HCT116 (cell line): ENCODE data around the gene ERBB3. TPM values are rescaled to one million over a fixed set of nuclear protein-coding genes. Genes with fewer than 3 reads are reported as not detected.

Experiments
- ATAC-seq: fragments of 200-7000 bp; cut with Tn5 transposase; 2 replicates; pipeline ENCODE4 v1.9.1; 2020; ENCODE audit warnings: mild to moderate bottlenecking, moderate library complexity
- BruUV-seq: library from RNA; stranded (reverse); fragments of 400-500 nt; replicated peaks from 2 replicates; lab custom pipeline; 2021; lab: Mats Ljungman, UMichigan
- CTCF ChIA-PET: fragments of 300-600 bp; sonication (Branson Sonifier 250); formaldehyde crosslinking; loops from one replicate; lab custom pipeline; 2021; ENCODE audit warnings: antibody characterized with exemption; lab: Charles Lee
- POLR2A ChIA-PET: fragments of 300-600, 350-600 bp; sonication (Branson Sonifier 250); formaldehyde crosslinking; loops from one replicate; lab custom pipeline; 2021; ENCODE audit warnings: antibody characterized with exemption; lab: Charles Lee
- RAD21 ChIA-PET, 2 experiments: fragments of 300-600 bp; sonication (Branson Sonifier 250); formaldehyde crosslinking; loops; one replicate each; lab custom pipeline; 2023; ENCODE audit warnings: low total read pairs in 2 of 2; ENCODE audit not compliant: uncharacterized antibody in 2 of 2, unreplicated experiment in 2 of 2, low non-redundant PET in 1 of 2; lab: Charles Lee
- DNase-seq: peaks from one replicate; pipeline ENCODE4 v3.0.0-alpha.2; 2010; ENCODE audit warnings: low read depth, low spot score
- H2AFZ ChIP-seq: fragments of 200-600 bp; shearing (Covaris generic), sonication (generic); 2 replicates; pipeline ENCODE4 v1.6.1; 2017; ENCODE audit warnings: low read depth, mixed run types, mixed read lengths, antibody characterized with exemption, low read length; ENCODE audit not compliant: poor library complexity, severe bottlenecking
- H3K27ac ChIP-seq: 2 replicates; pipeline ENCODE4 v1.5.1; 2012; ENCODE audit warnings: low read depth, low read length
- H3K27me3 ChIP-seq: fragments of 200-600 bp; sonication (generic); 2 replicates; pipeline ENCODE4 v1.6.1; 2016; ENCODE audit warnings: mixed run types, low read length, mixed read lengths; ENCODE audit not compliant: insufficient read depth
- H3K36me3 ChIP-seq, 2 experiments: fragments of 200-500 bp in 1 of 2; fragments of 200-600 bp in 1 of 2; sonication (Bioruptor generic) in 1 of 2; sonication (generic) in 1 of 2; 2 replicates each; pipeline versions ENCODE4 v1.5.1 to v1.6.1; 2014 to 2016; ENCODE audit warnings: low read length in 2 of 2, inconsistent platforms in 1 of 2, mixed read lengths in 1 of 2, mixed run types in 1 of 2; ENCODE audit not compliant: insufficient read depth in 2 of 2, control insufficient read depth in 1 of 2
- H3K4me1 ChIP-seq, 2 experiments: fragments of 200-600 bp in 1 of 2; sonication (generic) in 1 of 2; 2 replicates each; pipeline versions ENCODE4 v1.5.1 to v1.6.1; 2012 to 2017; ENCODE audit warnings: low read length in 2 of 2, inconsistent platforms in 1 of 2, mild to moderate bottlenecking in 1 of 2, mixed read lengths in 1 of 2, mixed run types in 1 of 2, moderate library complexity in 1 of 2; ENCODE audit not compliant: insufficient read depth in 2 of 2, control insufficient read depth in 1 of 2
- H3K4me2 ChIP-seq: fragments of 200-600 bp; sonication (generic); 2 replicates; pipeline ENCODE4 v1.6.1; 2017; ENCODE audit warnings: mixed run types, low read length, mixed read lengths
- H3K4me3 ChIP-seq, 2 experiments: fragments of 200-600 bp in 1 of 2; sonication (generic) in 1 of 2; replicated peaks in 1 of 2; 2 replicates each; pipeline ENCODE4 v1.5.1; 2011 to 2016; ENCODE audit warnings: low read length in 2 of 2, control low read depth in 1 of 2, low read depth in 1 of 2, mild to moderate bottlenecking in 1 of 2, mixed read lengths in 1 of 2, mixed run types in 1 of 2
- H3K79me2 ChIP-seq: fragments of 200-600 bp; sonication (generic); 2 replicates; pipeline ENCODE4 v1.6.1; 2017; ENCODE audit warnings: mild to moderate bottlenecking, mixed run types, low read length, moderate library complexity, mixed read lengths; ENCODE audit not compliant: insufficient read depth
- H3K9ac ChIP-seq: fragments of 200-600 bp; sonication (generic); 2 replicates; pipeline ENCODE4 v1.6.1; 2016; ENCODE audit warnings: low read length, mixed read lengths
- H3K9me2 ChIP-seq: fragments of 200-600 bp; sonication (generic), shearing (Covaris generic); 2 replicates; pipeline ENCODE4 v1.6.1; 2017; ENCODE audit warnings: mixed run types, mild to moderate bottlenecking, moderate library complexity; ENCODE audit not compliant: insufficient read depth
- H3K9me3 ChIP-seq, 2 experiments: fragments of 200-500 bp in 1 of 2; fragments of 200-600 bp in 1 of 2; sonication (Bioruptor generic) in 1 of 2; sonication (generic) in 1 of 2; 2 replicates each; pipeline ENCODE4 v1.6.1; 2014 to 2017; ENCODE audit warnings: low read length in 2 of 2, mixed read lengths in 2 of 2, inconsistent platforms in 1 of 2, low read depth in 1 of 2, mild to moderate bottlenecking in 1 of 2, mixed run types in 1 of 2, moderate library complexity in 1 of 2; ENCODE audit not compliant: control insufficient read depth in 1 of 2, insufficient read depth in 1 of 2
- H4K20me1 ChIP-seq: fragments of 200-600 bp; sonication (generic), shearing (Covaris generic); 2 replicates; pipeline ENCODE4 v1.6.1; 2017; ENCODE audit warnings: mixed run types, mild to moderate bottlenecking, moderate library complexity; ENCODE audit not compliant: insufficient read depth
- CBX3 ChIP-seq: IDR thresholded peaks from 2 replicates; pipeline ENCODE4 v1.6.1; 2012; ENCODE audit warnings: low read depth
- CEBPB ChIP-seq: IDR thresholded peaks from 2 replicates; pipeline ENCODE4 v1.6.1; 2012; ENCODE audit warnings: low read depth
- EGR1 ChIP-seq: IDR thresholded peaks from 2 replicates; pipeline ENCODE4 v1.6.1; 2012; ENCODE audit warnings: low read depth
- ELF1 ChIP-seq: IDR thresholded peaks from 2 replicates; pipeline ENCODE4 v1.6.1; 2012; ENCODE audit warnings: low read depth, borderline replicate concordance
- EZH2 ChIP-seq: fragments of 200-600 bp; sonication (generic); IDR thresholded peaks from 2 replicates; pipeline ENCODE4 v1.6.1; 2017; ENCODE audit warnings: antibody characterized with exemption, mixed run types
- FOSL1 ChIP-seq: IDR thresholded peaks from 2 replicates; pipeline ENCODE4 v1.6.1; 2012; ENCODE audit warnings: low read depth
- JUND ChIP-seq: IDR thresholded peaks from 2 replicates; pipeline ENCODE4 v1.6.1; 2012
- RAD21 ChIP-seq: IDR thresholded peaks from 2 replicates; pipeline ENCODE4 v1.6.1; 2012; ENCODE audit warnings: low read depth, mild to moderate bottlenecking
- SIN3A ChIP-seq: IDR thresholded peaks from 2 replicates; pipeline ENCODE4 v1.6.1; 2012; ENCODE audit warnings: low read depth
- SRF ChIP-seq: IDR thresholded peaks from 2 replicates; pipeline ENCODE4 v1.6.1; 2012; ENCODE audit warnings: low read depth
- TCF7L2 ChIP-seq: IDR thresholded peaks from 2 replicates; pipeline ENCODE4 v1.7.0; 2011; ENCODE audit warnings: borderline replicate concordance, inconsistent platforms; ENCODE audit not compliant: insufficient read depth, insufficient read length; ENCODE audit errors: extremely low read depth
- ZFX ChIP-seq: fragments of 450-650 bp; IDR thresholded peaks from 2 replicates; pipeline ENCODE4 v1.6.1; 2017
- ZNF274 ChIP-seq: fragments of 200-500 bp; sonication (Bioruptor generic); IDR thresholded peaks from 2 replicates; pipeline ENCODE4 v1.6.1; 2014; ENCODE audit warnings: mild to moderate bottlenecking, low read depth, low read length, inconsistent platforms
- intact Hi-C: fragments of 100-400 bp; cut with micrococcal nuclease; formaldehyde crosslinking; loops from 2 replicates; pipeline ENCODE4 v1.10.0; 2022
- total RNA-seq: library from RNA; stranded (reverse); gene quantifications from one replicate; pipeline ENCODE4 v1.2.1, GENCODE V29; 2021; ENCODE audit not compliant: unreplicated experiment
- TF ChIP-seq, protein P1 (sequence below): IDR thresholded peaks from 2 replicates; pipeline ENCODE4 v1.6.1; 2012
- TF ChIP-seq, protein P2 (sequence below), 3 experiments: fragments of 200-600 bp in 1 of 3; sonication (generic) in 1 of 3; IDR thresholded peaks in 2 of 3; conservative IDR thresholded peaks in 1 of 3; 2 replicates each; pipeline ENCODE4 v1.5.1; 2012 to 2017; ENCODE audit warnings: low read depth in 2 of 3, low read length in 2 of 3, antibody characterized with exemption in 1 of 3, borderline replicate concordance in 1 of 3, control low read depth in 1 of 3, mild to moderate bottlenecking in 1 of 3, mixed read lengths in 1 of 3, mixed run types in 1 of 3, moderate library complexity in 1 of 3; ENCODE audit not compliant: insufficient read depth in 1 of 3
- TF ChIP-seq, protein P3 (sequence below): IDR thresholded peaks from 2 replicates; pipeline ENCODE4 v1.6.1; 2012; ENCODE audit warnings: low read depth
- TF ChIP-seq, protein P4 (sequence below): IDR thresholded peaks from 2 replicates; pipeline ENCODE4 v1.6.1; 2011; ENCODE audit warnings: mild to moderate bottlenecking, low read length, moderate library complexity; ENCODE audit not compliant: insufficient replicate concordance; ENCODE audit errors: extremely low read depth

Gene ERBB3
- total RNA-seq, 1 experiment from 2014 or later = 39.7 TPM

DNA sequence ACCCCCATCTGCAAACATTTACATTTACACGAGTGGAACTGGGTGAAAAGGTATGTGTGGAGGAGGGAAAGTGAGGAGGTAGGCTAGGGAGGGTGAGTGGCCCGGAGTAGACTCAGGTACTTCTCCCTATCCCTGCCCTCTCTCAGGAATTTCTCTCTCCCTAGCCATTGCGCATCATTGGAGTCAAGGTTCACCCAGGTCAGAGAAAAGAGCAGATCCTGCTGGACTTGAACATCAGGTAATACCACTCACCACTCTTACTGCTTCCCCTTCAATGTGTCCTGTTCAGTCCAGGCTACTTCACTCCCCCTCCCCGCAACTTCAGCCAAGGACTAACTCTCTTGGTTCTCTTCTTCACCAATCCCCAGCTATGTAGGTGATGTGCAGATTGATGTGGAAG is 50.9 kb downstream of the ERBB3 start:
- CTCF ChIA-PET = no interaction called here
- POLR2A ChIA-PET = no interaction called here
- Histone ChIP-seq H3K9ac (no peak overlapping the region), H3K27ac (no peak overlapping the region), H3K4me2 (no peak overlapping the region), H3K9me2 (no peaks in the 10 kb centered on the region), H3K4me1 (peaks cover 16 to 27% of the 10 kb centered on the region in 2 experiments), H2AFZ (no peak overlapping the region), H3K9me3 (no peaks in the 10 kb centered on the region), H3K27me3 (no peaks in the 10 kb centered on the region), H3K36me3 (peaks cover 29 to 45% of the 10 kb centered on the region in 2 experiments), H4K20me1 (no peaks in the 10 kb centered on the region), H3K79me2 (peaks cover 29% of the 10 kb centered on the region), H3K4me3 (no peak overlapping the region)
- RAD21 ChIA-PET = no interaction called here
- no peak for TF ChIP-seq JUND
- no peak for TF ChIP-seq TCF7L2
- TF ChIP-seq, protein P1, sequence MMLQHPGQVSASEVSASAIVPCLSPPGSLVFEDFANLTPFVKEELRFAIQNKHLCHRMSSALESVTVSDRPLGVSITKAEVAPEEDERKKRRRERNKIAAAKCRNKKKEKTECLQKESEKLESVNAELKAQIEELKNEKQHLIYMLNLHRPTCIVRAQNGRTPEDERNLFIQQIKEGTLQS = no peak
- TF ChIP-seq EGR1 = no peak
- TF ChIP-seq CBX3 = no peak
- TF ChIP-seq SIN3A = no peak
- no peak for TF ChIP-seq RAD21
- TF ChIP-seq, protein P2, sequence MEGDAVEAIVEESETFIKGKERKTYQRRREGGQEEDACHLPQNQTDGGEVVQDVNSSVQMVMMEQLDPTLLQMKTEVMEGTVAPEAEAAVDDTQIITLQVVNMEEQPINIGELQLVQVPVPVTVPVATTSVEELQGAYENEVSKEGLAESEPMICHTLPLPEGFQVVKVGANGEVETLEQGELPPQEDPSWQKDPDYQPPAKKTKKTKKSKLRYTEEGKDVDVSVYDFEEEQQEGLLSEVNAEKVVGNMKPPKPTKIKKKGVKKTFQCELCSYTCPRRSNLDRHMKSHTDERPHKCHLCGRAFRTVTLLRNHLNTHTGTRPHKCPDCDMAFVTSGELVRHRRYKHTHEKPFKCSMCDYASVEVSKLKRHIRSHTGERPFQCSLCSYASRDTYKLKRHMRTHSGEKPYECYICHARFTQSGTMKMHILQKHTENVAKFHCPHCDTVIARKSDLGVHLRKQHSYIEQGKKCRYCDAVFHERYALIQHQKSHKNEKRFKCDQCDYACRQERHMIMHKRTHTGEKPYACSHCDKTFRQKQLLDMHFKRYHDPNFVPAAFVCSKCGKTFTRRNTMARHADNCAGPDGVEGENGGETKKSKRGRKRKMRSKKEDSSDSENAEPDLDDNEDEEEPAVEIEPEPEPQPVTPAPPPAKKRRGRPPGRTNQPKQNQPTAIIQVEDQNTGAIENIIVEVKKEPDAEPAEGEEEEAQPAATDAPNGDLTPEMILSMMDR (IDR thresholded peaks at IDR 0.05 in 2 of 3, conservative IDR thresholded peaks at IDR 0.05 in 1 of 3; ENCODE audit: borderline replicate concordance in 1 of 3, insufficient read depth in 1 of 3, low read depth in 2 of 3, low read length in 2 of 3) = no peak
- no peak for TF ChIP-seq EZH2
- TF ChIP-seq, protein P3, sequence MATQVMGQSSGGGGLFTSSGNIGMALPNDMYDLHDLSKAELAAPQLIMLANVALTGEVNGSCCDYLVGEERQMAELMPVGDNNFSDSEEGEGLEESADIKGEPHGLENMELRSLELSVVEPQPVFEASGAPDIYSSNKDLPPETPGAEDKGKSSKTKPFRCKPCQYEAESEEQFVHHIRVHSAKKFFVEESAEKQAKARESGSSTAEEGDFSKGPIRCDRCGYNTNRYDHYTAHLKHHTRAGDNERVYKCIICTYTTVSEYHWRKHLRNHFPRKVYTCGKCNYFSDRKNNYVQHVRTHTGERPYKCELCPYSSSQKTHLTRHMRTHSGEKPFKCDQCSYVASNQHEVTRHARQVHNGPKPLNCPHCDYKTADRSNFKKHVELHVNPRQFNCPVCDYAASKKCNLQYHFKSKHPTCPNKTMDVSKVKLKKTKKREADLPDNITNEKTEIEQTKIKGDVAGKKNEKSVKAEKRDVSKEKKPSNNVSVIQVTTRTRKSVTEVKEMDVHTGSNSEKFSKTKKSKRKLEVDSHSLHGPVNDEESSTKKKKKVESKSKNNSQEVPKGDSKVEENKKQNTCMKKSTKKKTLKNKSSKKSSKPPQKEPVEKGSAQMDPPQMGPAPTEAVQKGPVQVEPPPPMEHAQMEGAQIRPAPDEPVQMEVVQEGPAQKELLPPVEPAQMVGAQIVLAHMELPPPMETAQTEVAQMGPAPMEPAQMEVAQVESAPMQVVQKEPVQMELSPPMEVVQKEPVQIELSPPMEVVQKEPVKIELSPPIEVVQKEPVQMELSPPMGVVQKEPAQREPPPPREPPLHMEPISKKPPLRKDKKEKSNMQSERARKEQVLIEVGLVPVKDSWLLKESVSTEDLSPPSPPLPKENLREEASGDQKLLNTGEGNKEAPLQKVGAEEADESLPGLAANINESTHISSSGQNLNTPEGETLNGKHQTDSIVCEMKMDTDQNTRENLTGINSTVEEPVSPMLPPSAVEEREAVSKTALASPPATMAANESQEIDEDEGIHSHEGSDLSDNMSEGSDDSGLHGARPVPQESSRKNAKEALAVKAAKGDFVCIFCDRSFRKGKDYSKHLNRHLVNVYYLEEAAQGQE = no peak
- no peak for TF ChIP-seq FOSL1
- no peak for TF ChIP-seq SRF
- no peak for TF ChIP-seq CEBPB
- TF ChIP-seq ZNF274 = no peak
- TF ChIP-seq ZFX = no peak
- TF ChIP-seq, protein P4, sequence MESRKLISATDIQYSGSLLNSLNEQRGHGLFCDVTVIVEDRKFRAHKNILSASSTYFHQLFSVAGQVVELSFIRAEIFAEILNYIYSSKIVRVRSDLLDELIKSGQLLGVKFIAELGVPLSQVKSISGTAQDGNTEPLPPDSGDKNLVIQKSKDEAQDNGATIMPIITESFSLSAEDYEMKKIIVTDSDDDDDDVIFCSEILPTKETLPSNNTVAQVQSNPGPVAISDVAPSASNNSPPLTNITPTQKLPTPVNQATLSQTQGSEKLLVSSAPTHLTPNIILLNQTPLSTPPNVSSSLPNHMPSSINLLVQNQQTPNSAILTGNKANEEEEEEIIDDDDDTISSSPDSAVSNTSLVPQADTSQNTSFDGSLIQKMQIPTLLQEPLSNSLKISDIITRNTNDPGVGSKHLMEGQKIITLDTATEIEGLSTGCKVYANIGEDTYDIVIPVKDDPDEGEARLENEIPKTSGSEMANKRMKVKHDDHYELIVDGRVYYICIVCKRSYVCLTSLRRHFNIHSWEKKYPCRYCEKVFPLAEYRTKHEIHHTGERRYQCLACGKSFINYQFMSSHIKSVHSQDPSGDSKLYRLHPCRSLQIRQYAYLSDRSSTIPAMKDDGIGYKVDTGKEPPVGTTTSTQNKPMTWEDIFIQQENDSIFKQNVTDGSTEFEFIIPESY = no peak
- TF ChIP-seq ELF1 = no peak
- intact Hi-C loops = no loop called here
- no TSS peak for BruUV-seq
- DNase-seq = no peak
- no peak for ATAC-seq
